ENCODE measurements around the gene RAD18.

RAD18 gene

DNA sequence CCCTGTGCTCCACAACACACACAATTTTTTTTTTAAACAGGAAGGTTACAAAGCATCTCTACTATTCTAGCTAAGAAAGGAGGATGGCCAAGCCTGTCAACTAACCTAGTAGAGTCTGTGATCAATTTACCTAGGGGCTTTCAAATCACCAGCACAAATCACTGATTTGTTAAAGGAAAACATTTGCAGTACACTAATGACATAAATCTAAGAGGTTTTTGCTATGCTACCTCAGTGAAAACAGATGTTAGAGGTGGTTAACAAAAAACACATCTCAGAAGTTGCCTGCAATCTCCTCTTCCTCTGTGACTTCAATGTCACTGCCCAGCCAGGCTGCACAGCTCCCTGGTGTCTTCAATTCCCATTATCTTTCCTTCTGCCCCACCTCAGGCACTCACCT is 72.0 kb downstream of the RAD18 start:
- no peak for DNase-seq

DNA sequence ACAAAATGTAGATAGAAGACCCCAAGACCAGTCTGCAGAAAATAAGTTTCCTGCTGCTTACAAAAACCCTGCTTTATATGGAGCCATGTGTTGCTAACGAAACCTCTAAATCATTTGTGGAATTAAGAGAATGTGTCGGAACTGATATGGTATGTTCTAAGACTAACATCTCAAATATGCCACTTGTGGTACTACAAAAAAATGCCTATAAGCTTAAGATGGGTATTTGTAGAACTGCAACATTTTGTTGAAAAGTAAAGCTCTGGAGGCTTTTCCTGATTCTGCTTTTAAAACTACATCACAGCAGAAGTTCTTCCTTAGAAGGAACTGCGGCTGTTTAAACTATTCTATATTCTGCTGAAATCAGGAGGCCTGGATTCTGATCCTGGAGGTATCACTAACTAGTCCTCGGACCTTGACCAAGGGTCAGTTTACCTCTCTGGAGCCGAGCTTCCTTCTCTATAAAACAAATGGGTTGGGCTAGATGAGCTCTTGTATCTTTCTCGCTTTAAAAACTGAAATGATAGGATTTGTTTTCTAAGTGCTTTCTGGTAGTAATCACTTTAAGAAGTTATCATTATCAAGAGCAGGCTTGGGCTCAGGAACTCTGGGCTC is 74.9 kb downstream of the RAD18 start:
- no peak for DNase-seq

DNA sequence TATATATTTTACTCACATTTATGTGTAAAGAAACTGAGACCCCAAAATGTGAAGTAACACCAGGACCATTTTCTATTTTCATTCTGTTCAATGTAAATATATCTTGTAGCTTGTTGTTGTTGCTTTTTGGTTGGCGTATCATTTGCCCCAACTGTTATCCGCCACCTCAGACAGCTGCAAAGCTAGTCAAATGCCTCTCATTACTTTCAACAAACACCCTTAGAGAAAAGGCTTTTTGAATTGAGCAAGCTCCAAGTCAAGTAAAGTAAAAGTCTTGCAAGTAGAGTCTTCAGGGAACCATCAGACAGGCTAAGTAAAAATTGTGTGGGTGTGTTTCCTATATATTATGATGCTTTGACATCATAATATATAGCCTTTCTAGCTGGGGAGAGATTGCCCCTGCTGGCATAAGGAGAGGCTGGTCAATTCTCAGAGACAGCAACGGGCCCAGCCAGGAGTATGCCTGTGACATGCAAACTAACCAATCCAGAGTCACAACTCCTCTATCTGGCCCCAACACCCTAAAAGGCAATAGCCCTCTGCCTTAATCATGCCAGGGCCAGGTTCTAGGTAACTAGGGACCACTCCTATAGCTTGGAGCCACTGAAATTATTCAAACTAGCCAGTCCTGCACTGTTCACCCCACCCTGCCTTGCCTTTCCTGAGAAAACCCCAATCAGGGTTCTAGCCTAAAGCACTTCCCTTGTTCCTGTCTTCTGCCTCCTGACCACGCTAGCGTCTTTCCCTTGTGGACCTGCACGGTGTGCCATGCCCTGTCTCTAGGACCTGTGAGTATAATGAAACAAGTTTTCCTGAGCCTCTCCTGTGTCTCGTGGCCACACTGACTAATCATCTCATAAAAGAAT is 75.6 kb downstream of the RAD18 start:
- no peak for DNase-seq

DNA sequence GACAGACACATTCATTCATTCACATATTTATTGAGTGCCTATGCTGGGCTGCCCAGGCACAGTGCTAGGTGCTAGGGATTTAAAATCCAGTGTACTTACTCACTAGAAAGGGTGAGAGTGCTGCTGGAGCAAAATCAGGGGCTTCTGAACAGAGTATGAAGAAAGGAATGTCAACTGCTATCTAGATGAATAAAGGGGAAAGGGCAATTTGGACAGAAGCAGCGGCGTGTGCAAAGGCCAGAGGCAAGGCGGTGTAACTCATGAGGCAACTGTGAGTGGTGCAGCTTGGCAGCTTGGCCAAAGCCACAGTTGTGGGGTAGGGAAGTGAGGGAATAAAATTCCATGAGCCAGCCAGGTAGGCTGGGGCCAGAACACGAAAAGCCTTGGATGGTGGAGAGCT is 76.7 kb downstream of the RAD18 start:
- DNase-seq: no peak

DNA sequence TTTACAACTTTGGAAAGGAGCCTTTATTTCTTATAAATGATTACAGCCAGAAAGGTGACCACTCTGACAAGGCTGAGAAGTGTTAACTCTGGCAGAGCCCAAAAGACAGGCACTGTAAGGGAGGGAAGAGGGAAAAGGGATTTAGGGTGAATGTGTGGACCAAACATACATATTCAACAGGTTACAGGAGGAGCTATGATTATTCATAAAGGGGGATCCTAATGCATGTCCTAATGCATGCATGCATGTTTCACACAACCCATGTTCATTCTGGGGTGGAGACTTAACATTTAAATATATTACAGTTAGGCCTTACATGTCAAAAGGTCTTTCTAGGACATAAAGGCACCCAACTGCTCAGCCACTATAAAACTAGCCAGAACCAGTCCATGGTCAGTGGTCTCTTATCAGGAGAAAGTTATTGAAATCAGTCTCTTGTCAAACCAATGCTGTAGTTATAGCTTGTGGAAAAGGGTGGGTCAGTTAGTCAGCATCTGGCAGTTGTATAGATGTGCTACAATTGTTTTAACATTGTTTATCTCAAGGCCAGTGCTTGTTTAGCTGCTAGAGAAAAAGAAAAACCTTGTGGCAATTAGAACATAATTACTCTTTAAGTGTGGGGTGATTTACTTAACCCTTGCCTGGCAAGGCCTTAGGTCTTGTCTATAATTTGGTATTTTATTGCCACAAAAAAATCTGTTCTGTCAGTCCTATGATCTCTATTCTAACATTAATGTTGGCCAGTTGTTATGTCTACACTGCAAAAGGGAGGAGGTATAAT is 77.5 kb downstream of the RAD18 start:
- no peak for DNase-seq

DNA sequence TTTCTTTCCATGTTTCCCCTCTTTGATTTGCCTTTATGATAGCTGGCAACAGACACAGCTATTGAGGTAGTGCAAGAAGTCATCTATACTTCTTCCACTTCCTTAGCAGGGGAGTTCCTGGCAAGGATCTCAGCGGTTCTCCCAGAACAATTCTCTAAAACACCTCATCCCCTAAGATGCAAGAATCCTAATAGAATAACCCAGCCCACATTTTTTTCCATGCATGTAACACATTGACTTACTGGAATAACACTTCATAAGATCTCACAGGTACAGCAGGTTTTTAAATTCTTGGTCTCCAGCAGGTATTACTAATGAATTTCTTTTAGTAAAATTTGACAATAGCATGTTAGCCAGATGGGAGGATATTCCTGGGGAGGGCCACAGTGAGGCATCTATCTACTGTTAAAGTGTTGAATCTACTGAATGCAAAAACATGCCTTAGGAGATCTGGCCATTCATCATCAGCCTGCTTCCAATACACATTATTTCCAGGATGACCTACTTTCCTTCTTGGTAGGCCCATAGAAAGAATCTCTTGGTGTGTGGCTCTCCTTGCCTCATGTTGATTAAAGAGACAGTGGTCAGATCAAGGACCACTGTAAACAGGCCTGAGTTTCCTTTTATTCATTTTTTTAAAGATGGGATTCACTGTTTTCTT is 78.5 kb downstream of the RAD18 start:
- DNase-seq: no peak

DNA sequence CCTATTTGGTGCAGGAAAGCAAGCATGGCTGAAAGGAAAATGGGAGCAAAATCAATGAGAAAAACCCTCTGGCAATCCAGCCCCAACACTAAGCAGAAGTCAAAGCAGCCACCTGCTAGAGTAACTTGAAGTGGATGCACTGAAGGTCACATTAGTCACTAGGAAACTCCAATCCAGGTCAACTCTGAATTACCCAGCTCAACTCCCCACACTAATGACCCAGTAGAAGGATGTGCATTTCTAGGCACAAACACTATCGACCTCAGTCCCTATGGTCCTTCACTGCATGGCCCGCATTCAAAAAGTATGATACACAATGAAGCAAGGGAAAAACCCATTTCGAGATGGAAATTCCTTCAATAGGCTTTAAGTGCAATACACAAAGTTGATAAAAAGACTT is 80.6 kb downstream of the RAD18 start:
- no peak for DNase-seq

DNA sequence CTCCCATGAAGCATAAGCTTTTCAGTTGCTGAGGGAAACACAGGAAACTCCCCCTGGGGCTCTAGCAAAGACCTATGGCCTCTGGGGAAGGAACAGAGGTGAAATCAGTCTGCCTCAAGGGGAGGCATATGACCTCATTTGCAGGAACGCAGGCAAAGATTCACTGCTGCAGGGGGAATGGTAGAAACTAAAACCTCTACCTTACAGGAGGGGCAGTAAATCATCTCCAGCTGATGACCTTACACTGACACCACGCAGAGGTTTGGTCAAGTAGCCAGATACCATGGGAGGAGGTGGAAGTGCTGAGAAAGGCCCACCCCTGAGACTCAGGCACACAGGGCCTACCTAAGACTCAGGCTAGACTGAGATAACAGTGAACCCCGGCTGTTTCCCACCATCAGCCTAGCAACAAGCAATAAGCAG is 81.1 kb downstream of the RAD18 start:
- DNase-seq: no peak

DNA sequence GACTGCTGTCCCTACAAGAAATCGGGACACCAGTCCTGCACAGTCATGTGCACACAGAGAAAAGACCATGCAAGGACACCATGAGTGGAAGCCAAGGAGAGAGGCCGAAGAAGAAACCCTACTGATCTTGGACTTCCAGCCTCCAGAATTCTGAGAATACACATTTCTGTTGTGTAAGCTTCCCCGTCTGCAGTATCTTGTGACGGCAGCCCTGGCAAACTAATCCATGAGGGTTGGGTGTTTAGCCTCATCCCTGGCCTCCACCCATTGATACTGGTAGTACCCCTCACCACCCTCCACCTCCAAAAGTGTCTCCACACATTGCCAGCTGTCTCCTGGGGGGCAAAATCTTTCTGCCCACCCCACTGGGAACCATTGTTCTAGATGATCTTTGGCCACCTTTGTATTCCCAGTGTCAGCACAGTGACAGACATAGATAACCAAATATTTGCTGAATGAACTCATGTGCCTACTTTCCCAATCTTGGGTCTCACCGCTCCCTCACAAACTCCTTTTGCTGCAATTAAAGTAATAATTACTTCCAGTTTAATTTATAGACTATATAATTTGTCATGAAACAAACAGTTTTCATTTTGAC is 83.8 kb downstream of the RAD18 start:
- DNase-seq: no peak

DNA sequence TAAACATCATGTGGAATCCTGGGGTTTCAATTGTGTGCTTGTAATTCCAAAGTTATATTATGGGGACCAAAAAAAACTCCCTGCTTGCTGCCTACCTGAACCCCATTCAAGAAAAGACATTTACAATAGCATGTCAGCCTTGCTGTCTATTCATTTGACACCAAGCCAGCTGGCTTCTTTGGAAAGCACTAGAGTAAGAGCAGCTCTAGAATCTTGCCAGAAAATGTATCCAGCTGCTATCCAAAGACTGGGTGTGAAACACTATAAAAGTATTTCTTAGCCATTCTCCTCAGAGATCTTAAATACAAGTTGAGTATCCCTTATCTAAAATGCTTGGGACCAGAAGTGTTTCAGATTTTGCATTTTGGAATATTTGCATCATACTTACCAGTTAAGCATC is 87.4 kb downstream of the RAD18 start:
- no peak for DNase-seq

DNA sequence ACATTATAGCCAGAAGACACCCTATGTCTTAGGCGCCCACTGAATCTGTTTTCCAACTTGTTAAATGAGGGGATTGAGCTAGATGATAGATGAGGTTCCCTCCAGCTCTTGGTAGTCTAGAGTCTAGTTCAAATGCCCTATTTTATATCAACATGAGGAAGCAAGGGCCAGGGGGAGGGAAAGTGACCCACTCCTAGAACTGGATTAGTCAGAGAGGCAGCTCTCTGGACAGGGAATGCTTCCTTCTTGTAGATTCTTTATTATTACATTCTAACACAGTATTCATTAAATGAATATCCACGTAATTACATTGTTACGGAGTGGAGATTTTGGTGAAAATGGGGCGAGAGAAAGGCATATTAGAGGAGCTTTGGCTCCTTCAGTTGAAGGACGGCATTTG is 89.5 kb downstream of the RAD18 start:
- DNase-seq: no peak

DNA sequence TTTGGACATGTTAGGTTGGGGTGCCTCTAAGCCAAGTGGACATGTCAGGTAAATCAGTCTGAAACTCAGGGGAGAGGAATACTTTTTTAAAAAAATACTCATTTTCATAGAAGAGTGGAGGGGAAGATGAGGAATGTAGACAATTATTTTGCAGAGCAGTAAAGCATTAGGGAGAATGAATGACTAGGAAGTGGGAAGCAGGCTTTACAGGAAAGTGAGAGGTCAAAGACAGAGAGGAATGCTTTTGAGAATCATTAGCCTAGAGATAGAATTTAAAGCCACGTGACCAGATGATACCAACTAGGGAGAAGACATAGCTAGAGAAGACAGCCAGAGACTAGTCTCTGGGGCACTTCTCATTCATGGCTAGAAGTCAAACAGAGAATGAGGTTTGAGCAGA is 91.0 kb downstream of the RAD18 start:
- no peak for DNase-seq

DNA sequence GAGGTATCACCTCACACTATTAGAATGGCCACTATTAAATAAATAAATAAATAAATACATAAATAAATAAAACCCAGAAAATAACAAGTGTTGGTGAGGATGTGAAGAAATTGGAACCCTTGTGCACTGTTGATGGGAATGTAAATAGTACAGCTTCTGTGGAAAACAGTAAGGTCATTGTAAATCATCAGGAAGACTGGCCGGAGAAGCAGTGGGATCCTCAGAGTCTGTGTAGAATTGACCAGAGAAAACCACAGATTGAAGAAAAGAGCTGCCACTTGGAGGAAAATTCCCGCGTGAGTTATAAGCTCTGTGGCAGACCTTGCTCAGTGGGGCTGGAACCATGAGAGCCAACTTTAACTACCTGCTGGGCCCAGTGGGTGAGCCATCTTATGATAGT is 92.0 kb downstream of the RAD18 start:
- no peak for DNase-seq

DNA sequence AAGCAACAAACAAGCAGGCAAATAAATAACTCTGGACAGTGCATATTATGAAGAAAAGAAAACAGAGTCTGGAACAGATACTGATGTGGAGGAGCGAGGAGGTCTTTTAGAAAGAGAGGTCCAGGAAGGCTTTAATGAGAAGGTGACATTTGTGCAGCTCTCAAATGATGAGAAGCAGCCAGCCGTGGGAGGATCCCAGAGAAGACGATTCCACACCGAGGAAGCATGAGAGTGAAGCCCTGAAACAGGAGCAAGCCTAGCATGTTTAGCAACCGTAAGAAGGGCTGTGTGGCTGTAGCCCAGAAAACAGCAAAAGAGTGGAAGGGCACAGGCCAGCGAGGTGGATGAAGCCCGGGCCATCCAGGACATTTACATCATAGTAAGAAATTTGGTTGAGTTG is 93.1 kb downstream of the RAD18 start:
- no peak for DNase-seq

DNA sequence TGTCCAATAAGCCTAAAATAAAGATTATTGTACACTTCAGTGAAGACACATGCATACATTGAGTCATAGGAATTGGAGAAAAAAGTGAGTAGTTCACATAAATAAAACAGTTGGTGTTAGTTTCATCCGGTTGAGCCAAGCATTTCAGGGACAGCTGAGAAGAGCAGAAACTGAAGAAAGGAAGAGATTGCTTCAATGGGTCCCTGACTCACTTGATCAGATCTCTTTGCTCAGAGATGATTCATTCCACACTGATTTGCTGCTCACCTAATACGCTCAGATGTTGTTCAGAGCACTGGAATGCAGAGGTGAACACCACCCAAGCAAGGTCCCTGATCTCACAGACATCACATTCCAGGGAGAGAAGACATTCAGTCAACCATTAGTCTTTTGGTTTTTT is 93.7 kb downstream of the RAD18 start:
- no peak for DNase-seq

DNA sequence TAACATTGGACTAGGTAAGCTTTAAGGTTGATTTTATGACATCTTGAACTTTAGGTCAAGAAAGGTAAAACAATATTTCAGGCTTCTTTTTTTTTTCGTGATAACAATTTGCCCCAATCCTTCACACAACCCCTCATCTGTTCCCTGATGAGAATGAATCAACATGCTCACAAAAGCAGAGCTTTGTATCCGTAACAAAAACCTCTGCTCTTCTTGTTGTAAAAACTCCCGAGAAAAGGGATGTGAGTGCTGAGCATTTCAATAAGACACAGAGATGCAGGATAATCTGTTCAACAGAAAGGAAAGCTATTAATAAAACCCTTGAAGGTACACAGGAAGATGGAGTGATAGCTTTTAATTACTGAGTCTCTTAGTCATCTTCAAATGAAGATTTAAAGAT is 94.3 kb downstream of the RAD18 start:
- no peak for DNase-seq

DNA sequence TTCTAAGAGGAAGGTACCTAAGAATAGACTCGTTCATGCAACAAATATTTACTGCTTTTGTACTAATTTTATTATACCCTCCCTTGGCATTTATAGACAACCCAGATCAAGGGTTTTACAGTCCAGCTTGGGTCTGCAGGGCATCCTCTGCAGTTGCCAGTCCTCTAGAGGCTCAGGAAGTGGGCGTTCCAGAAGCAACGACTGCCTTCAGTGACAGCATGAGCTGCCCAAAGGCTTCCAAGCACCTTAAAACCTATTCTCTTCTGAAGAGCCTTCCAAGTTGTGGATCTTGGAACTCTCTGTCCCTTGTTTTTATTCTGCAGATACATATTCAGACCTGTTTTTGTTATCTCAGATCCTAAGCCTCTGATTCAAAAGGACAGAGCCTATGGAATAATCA is 95.6 kb downstream of the RAD18 start:
- DNase-seq: no peak

DNA sequence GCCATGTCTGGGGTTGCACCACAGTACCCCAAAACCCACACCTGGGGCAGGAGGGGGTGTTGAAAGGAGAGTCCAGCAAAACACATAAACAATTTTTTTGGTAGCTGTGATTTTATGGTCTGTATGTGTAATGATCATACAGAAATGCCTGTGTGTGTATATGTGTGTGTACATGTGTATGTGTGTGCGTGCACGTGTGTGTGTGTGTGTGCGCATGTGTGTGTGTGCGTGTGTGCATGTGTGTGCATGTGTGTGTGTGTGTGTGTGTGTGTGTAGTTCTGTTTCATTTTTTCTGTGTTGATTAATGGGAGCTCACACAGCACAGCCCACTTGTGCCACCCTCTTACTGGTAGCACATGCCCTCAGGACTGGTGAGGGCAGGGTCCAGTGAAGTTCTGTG is 97.6 kb downstream of the RAD18 start:
- DNase-seq: no peak

DNA sequence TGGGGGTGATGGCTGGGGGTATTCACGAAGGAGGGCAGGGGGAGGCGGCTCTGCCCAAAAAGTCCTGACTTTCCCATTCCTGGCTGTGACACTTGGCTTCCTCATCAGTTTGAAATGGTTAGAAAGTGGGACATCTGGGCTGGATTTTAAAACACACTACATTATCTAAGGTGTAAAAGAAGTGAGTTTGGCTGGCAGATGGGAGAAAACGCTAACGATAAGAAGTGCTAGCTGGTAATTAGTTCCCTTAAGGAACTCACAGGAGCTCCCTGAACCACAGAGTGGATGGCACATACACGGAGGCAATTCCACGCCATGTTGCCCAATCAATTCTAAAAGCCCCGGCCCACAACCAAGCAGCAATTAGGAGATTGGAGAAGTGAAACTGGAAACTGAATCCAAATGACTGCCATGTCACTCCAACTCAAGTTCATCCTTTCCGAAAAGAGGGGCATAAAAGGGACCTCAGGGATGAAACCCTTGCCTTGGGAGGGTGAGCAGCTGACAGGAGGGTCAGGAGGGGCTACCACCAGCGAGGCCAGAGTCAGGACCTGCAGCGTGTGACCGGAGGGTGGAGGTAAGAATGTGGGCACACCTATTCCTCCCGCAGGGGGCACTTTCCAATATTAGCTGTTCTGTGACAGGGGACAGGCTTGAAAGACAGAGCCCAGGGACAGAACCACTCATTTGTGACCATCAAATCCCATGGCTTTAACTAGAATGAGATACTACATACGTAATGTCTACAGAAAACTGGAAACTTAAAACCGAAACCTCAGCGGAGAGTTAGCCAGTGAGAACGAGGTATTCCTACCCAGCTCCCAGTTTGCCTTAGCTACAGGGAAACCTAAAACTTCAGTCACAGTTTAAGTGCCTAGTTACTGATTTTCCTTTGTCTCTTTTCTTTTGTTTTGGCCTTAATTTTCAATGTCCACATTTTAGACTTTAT is 98.6 kb downstream of the RAD18 start:
- DNase-seq: no peak

DNA sequence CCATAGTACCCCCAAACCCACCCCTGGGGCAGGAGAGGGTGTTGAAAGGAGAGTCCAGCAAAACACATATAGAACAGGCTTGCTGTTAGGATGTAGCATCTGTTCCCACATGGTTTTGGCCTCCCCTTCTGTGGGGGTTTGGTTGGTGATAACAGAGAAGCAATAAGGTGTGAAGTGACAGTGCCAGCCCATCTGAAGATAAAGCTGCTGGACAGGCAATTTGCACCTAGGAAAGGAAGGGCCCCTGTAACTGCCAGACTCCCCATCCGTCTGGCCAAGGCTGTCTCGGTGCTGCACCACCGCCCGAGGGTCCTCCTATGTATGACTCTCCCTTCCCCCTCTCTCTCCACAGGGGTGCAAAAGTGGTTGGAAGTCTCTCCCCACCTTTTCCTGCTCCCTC is 99.4 kb downstream of the RAD18 start:
- DNase-seq: no peak

DNA sequence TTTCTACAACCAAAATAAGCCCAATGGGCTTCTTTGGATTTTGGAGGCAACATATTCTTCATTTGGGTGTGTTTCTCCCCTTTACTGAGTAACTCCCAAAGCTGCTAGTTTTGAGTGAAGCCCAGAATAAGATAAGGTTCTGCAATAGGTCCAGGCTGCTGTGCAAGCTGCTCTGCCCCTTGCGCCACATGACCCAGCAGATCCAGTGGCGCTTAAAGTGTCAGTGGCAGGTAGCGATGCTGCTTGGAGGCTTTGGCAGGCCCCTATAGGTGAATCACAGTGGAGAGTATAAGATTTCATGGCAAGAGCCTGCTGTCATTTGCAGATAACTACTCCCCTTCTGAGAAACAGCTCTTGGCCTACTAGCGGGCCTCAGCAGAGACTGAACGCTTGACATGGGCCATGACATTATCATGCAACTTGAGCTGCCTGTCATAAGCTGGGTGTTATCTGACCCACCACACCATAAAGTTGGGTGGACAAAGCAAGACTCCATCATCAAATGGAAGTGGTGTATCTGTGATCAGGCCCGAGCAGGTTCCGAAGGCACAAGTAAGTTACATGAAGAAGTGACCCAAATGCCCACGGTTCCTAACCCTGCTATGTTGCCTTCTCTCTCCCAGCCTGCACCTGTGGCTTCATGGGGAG is 105.4 kb downstream of the RAD18 start:
- no peak for DNase-seq
